Endothelial cell of umbilical vein (primary cell): Measurements from ENCODE around the gene UNC5CL. TPM values are rescaled to one million over a fixed set of nuclear protein-coding genes. Genes with fewer than 3 reads are reported as not detected.

Source experiments
- BruUV-seq: library from RNA; stranded (reverse); fragments of 400-500 nt; replicated peaks from 2 replicates; lab custom pipeline; 2021; lab: Mats Ljungman, UMichigan
- CTCF ChIA-PET: fragments of 300-600, 350-600 bp; sonication (Branson Sonifier 250); formaldehyde crosslinking; loops from one replicate; lab custom pipeline; 2021; ENCODE audit warnings: antibody characterized with exemption, inconsistent platforms; lab: Charles Lee
- POLR2A ChIA-PET: fragments of 300-600, 350-600 bp; sonication (Branson Sonifier 250); formaldehyde crosslinking; loops from one replicate; lab custom pipeline; 2021; ENCODE audit warnings: antibody characterized with exemption, inconsistent platforms; lab: Charles Lee
- DNase-seq: peaks from one replicate; pipeline ENCODE4 v3.0.0-alpha.2; 2011; ENCODE audit warnings: low read depth, low spot score
- FAIRE-seq: peaks from 2 replicates; lab custom pipeline; 2011; peaks lifted over from hg19 to GRCh38; lab: Jason Lieb, UNC
- H2AFZ ChIP-seq: 2 replicates; pipeline ENCODE4 v1.6.0; 2012; ENCODE audit warnings: low read depth, low read length, control low read depth, inconsistent platforms
- H3K27ac ChIP-seq: 2 replicates; pipeline ENCODE4 v1.5.1; 2011; ENCODE audit warnings: low read depth, mild to moderate bottlenecking, control low read depth, low read length, moderate library complexity; ENCODE audit not compliant: insufficient read depth
- H3K27me3 ChIP-seq, 2 experiments: 2 replicates each; pipeline versions ENCODE4 v1.6.0 to v1.6.1; 2011; ENCODE audit warnings: low read length in 2 of 2, mixed read lengths in 1 of 2; ENCODE audit not compliant: control insufficient read depth in 2 of 2, insufficient read depth in 2 of 2
- H3K36me3 ChIP-seq, 2 experiments: 2 replicates in 1 of 2; 3 replicates in 1 of 2; pipeline ENCODE4 v1.5.1; 2011; ENCODE audit warnings: low read length in 2 of 2, mild to moderate bottlenecking in 1 of 2, moderate library complexity in 1 of 2; ENCODE audit not compliant: control insufficient read depth in 2 of 2, insufficient read depth in 2 of 2; ENCODE audit errors: extremely low read depth in 1 of 2
- H3K4me1 ChIP-seq: 3 replicates; pipeline ENCODE4 v1.5.1; 2011; ENCODE audit warnings: mild to moderate bottlenecking, low read length; ENCODE audit not compliant: control insufficient read depth, insufficient read depth; ENCODE audit errors: extremely low read depth
- H3K4me2 ChIP-seq: 2 replicates; pipeline ENCODE4 v1.6.1; 2011; ENCODE audit warnings: low read length, control low read depth, mixed read lengths; ENCODE audit not compliant: insufficient read depth
- H3K4me3 ChIP-seq, 3 experiments: fragments of 200-600 bp in 1 of 3; sonication (generic), shearing (Covaris generic) in 1 of 3; replicated peaks in 1 of 3; 2 replicates each; pipeline ENCODE4 v1.5.1; 2011 to 2016; ENCODE audit warnings: control low read depth in 3 of 3, low read length in 3 of 3, mild to moderate bottlenecking in 2 of 3, inconsistent platforms in 1 of 3, low read depth in 1 of 3, moderate library complexity in 1 of 3; ENCODE audit not compliant: insufficient read depth in 1 of 3
- H3K79me2 ChIP-seq: 2 replicates; pipeline ENCODE4 v1.6.0; 2012; ENCODE audit warnings: low read length, inconsistent platforms; ENCODE audit not compliant: control insufficient read depth, insufficient read depth
- H3K9ac ChIP-seq: replicated peaks from 2 replicates; pipeline ENCODE3; 2011; ENCODE audit warnings: low read length, control low read depth; ENCODE audit not compliant: insufficient read depth; ENCODE audit errors: extremely low read depth
- H3K9me1 ChIP-seq: replicated peaks from 3 replicates; pipeline ENCODE4 v1.6.0; 2011; ENCODE audit warnings: mild to moderate bottlenecking, low read length; ENCODE audit not compliant: control insufficient read depth, insufficient read depth; ENCODE audit errors: extremely low read depth
- H3K9me3 ChIP-seq: replicated peaks from 2 replicates; pipeline ENCODE4 v1.5.1; 2012; ENCODE audit warnings: low read length, inconsistent platforms; ENCODE audit not compliant: control insufficient read depth, insufficient read depth
- H4K20me1 ChIP-seq: replicated peaks from 2 replicates; pipeline ENCODE3; 2011; ENCODE audit warnings: mild to moderate bottlenecking, low read length; ENCODE audit not compliant: control insufficient read depth, insufficient read depth; ENCODE audit errors: extremely low read depth
- FOS ChIP-seq: IDR thresholded peaks from 2 replicates; pipeline ENCODE4 v1.6.1; 2011; ENCODE audit warnings: mild to moderate bottlenecking, low read length, moderate library complexity, borderline replicate concordance; ENCODE audit not compliant: insufficient read depth
- GATA2 ChIP-seq: IDR thresholded peaks from 2 replicates; pipeline ENCODE4 v1.7.0; 2011; ENCODE audit warnings: low read depth, mild to moderate bottlenecking, moderate library complexity, mixed read lengths, low read length; ENCODE audit not compliant: insufficient read length, insufficient read depth
- JUN ChIP-seq: IDR thresholded peaks from 2 replicates; pipeline ENCODE4 v1.6.1; 2011; ENCODE audit warnings: borderline replicate concordance, low read depth; ENCODE audit not compliant: insufficient read length, insufficient read depth
- MYC ChIP-seq: IDR thresholded peaks from one replicate; pipeline ENCODE4 v1.6.1; 2011; ENCODE audit warnings: mild to moderate bottlenecking, low read depth, low read length
- POLR2AphosphoS5 ChIP-seq: IDR thresholded peaks from 2 replicates; pipeline ENCODE4 v1.6.1; 2012; ENCODE audit warnings: low read depth, mild to moderate bottlenecking, control low read depth, low read length, moderate library complexity; ENCODE audit not compliant: insufficient read depth
- dilution Hi-C: fragments of 300-500 bp; cut with MboI; formaldehyde crosslinking; loops from one replicate; pipeline ENCODE4 v1.15.0; 2019; ENCODE audit warnings: low sequenced_read_pairs; ENCODE audit not compliant: extremely low pct_ligation_motif_present
- intact Hi-C: fragments of 100-400 bp; cut with micrococcal nuclease; formaldehyde crosslinking; loops from one replicate; pipeline ENCODE4 v1.10.0; 2022
- polyA plus RNA-seq, 4 experiments: library from polyadenylated mRNA; depleted of rRNA in 3 of 4; stranded (reverse) in 3 of 4; unstranded in 1 of 4; fragments of >200 nt; gene quantifications; 2 replicates each; pipeline versions ENCODE4 v1.2.1 to v1.2.3, GENCODE V29; 2011 to 2012; ENCODE audit warnings: missing spikeins in 1 of 4
- total RNA-seq: library from RNA; stranded (reverse); gene quantifications from 2 replicates; pipeline ENCODE4 v1.2.3, GENCODE V29; 2021
- TF ChIP-seq, protein P1 (sequence below): IDR thresholded peaks from 2 replicates; pipeline ENCODE4 v1.6.1; 2011; ENCODE audit not compliant: insufficient read depth, insufficient read length

Gene UNC5CL
- total and polyA plus RNA-seq, 2 donors (not counting 3 experiments of a cell fraction or from before 2014, with no cell fraction given): 0.14 to 0.20 TPM

DNA sequence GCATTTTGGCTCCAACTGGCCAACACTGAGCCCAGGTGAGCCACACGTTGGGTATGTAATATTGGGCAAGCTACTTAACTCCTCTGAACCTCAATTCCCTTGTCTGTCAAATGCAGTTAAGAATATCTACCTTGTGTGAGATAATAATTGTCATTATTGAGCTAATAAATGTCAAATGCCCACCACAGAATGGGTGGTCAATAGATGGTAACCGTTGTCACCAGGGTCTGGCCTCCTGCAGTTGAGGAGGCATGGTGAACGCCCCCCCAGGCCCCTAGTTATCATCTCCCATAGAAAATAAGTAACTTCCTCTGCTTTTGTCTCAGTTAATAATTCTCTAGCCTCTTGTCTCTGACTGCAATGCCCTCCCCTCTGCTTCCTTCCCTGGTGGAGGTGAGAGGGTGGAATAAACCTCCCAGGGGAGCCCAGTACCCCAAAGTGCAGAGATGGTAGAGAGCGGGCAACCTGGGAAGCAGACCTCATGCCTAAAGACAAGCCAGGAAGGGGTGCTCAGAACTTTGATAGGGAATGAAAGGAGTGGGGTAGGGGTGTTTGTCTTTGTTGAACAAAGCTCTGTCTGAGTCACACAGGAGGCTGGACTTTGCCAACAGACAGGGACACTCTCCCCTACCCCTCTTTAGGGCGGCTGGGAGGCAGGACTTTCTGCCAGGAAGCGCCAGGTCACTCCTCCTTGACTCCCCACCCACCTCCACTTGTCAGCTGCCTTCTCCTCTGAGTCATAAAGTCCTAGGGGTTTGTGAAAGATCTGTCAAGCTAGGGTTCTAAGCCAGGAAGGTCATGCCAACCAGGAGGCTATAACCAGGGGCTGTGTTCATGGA, 1.3 kb upstream of the UNC5CL start:
- no peaks in the 10 kb centered on the region for H3K9me3 ChIP-seq
- H3K4me2 ChIP-seq: no peak overlapping the region
- BruUV-seq: no TSS peak
- H4K20me1 ChIP-seq: no peaks in the 10 kb centered on the region
- H3K27ac ChIP-seq: no peak overlapping the region
- no peaks in the 10 kb centered on the region for H3K36me3 ChIP-seq
- H3K27me3 ChIP-seq: peaks cover 0 to 2% of the 10 kb centered on the region in 2 experiments
- H3K79me2 ChIP-seq: no peaks in the 10 kb centered on the region
- FAIRE-seq (no peak), DNase-seq (no peak)
- no peak overlapping the region for H3K9ac ChIP-seq
- POLR2A ChIA-PET: no interaction called here
- TF ChIP-seq MYC: no peak
- no peak for TF ChIP-seq FOS
- TF ChIP-seq POLR2AphosphoS5: no peak
- TF ChIP-seq JUN: no peak
- TF ChIP-seq, protein P1, sequence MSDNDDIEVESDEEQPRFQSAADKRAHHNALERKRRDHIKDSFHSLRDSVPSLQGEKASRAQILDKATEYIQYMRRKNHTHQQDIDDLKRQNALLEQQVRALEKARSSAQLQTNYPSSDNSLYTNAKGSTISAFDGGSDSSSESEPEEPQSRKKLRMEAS: no peak
- no peak for TF ChIP-seq GATA2
- dilution Hi-C loops: no loop called here
- CTCF ChIA-PET: interaction anchor here (1.3 to 3.0 kb wide), 11 partner anchors 9 to 497 kb away, joined by 3 to 22 read pairs (median 10); no protein-coding TSS in a partner anchor
- no peak overlapping the region for H3K4me3 ChIP-seq
- H3K9me1 ChIP-seq: no peaks in the 10 kb centered on the region
- peaks cover 2% of the 10 kb centered on the region for H3K4me1 ChIP-seq
- no peak overlapping the region for H2AFZ ChIP-seq
- intact Hi-C loops: no loop called here

DNA sequence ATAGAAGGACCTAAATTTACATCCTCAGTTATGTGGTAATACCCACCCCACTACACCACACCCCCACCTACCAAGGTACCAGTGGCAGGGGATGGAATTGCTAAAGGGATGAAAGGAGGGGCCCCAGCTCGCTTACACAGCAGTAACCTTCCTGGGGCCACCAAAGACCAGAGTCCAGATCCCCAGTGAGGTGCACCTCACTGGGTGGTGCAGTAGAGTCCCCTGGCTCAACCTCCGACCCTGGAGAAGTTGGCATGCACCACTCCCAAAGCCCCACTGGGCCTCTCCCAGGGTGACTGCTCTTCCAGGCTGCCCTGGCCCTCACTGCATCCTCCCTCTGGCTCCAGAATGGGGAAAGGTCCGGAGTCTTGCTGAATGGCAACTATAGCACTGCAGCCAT, 816 bp downstream of the UNC5CL start:
- CTCF ChIA-PET: interaction anchor here (1.1 to 2.9 kb wide), 4 partner anchors 11 to 144 kb away, joined by 3 to 22 read pairs (median 16); no protein-coding TSS in a partner anchor
- POLR2A ChIA-PET: no interaction called here

More for the DNA sequence above, 816 bp downstream of the UNC5CL start:
- DNase-seq: no peak
- H4K20me1 ChIP-seq: no peaks in the 10 kb centered on the region
- no peaks in the 10 kb centered on the region for H3K36me3 ChIP-seq
- no peaks in the 10 kb centered on the region for H3K9me1 ChIP-seq
- H3K4me1 ChIP-seq: peaks cover 2% of the 10 kb centered on the region
- H3K27me3 ChIP-seq: peaks cover 0 to 2% of the 10 kb centered on the region in 2 experiments
- dilution Hi-C loops: no loop called here
- H3K79me2 ChIP-seq: no peaks in the 10 kb centered on the region
- FAIRE-seq: no peak
- no peak overlapping the region for H2AFZ ChIP-seq
- no peak overlapping the region for H3K27ac ChIP-seq
- TF ChIP-seq, protein P1: no peak
- no peak for TF ChIP-seq JUN
- TF ChIP-seq POLR2AphosphoS5: no peak
- no peaks in the 10 kb centered on the region for H3K9me3 ChIP-seq
- BruUV-seq: no TSS peak
- H3K4me3 ChIP-seq: no peak overlapping the region
- H3K4me2 ChIP-seq: no peak overlapping the region
- intact Hi-C loops: no loop called here
- no peak overlapping the region for H3K9ac ChIP-seq
